Thoracic aorta (tissue), 2 donors: Measurements from ENCODE around the gene DHX36. TPM values are rescaled to one million over a fixed set of nuclear protein-coding genes. Genes with fewer than 3 reads are reported as not detected.

Source experiments
- ATAC-seq: fragments of 150-250 bp; one replicate; pipeline ENCODE4 v1.8.0; 2017; ENCODE audit warnings: low read depth; ENCODE audit not compliant: insufficient number of reproducible peaks, low FRiP score
- DNase-seq: peaks from one replicate; pipeline ENCODE4 v3.0.0-alpha.2; 2020; ENCODE audit warnings: low spot score
- H3K27ac ChIP-seq, 2 donors: fragments of 200-600 bp; sonication (generic); 1 replicate in 1 of 2; 2 replicates in 1 of 2; pipeline ENCODE4 v1.5.1; 2016; ENCODE audit warnings: mild to moderate bottlenecking in 2 of 2, moderate library complexity in 2 of 2
- H3K27me3 ChIP-seq: fragments of 200-600 bp; sonication (generic); replicated peaks from 2 replicates; pipeline ENCODE4 v1.6.0; 2016; ENCODE audit warnings: mild to moderate bottlenecking; ENCODE audit not compliant: insufficient read depth
- H3K36me3 ChIP-seq: fragments of 200-600 bp; sonication (generic); one replicate; pipeline ENCODE4 v1.5.1; 2016
- H3K4me1 ChIP-seq, 2 donors: fragments of 200-600 bp; sonication (generic); 1 replicate in 1 of 2; 2 replicates in 1 of 2; pipeline versions ENCODE4 v1.5.1 to v1.6.0; 2016; ENCODE audit warnings: low read depth in 2 of 2, mild to moderate bottlenecking in 1 of 2; ENCODE audit not compliant: control insufficient read depth in 1 of 2
- H3K4me3 ChIP-seq: fragments of 200-600 bp; sonication (generic); 2 replicates; pipeline ENCODE4 v1.5.1; 2016; ENCODE audit warnings: mild to moderate bottlenecking
- H3K9me3 ChIP-seq: fragments of 200-600 bp; sonication (generic); 2 replicates; pipeline ENCODE4 v1.5.1; 2016
- total RNA-seq, 2 donors: library from RNA; depleted of rRNA; stranded (reverse); fragments of >200 nt; gene quantifications; one replicate each; pipeline versions ENCODE4 v1.1.0 to v1.2.3, GENCODE V29; 2016
- TF ChIP-seq, protein P1 (sequence below): fragments of 200-600 bp; sonication (generic); IDR thresholded peaks from one replicate; pipeline ENCODE4 v1.5.1; 2019; ENCODE audit warnings: antibody characterized with exemption

Gene DHX36
- total RNA-seq, 2 donors from 2014 or later: 71.5 to 128 TPM

DNA sequence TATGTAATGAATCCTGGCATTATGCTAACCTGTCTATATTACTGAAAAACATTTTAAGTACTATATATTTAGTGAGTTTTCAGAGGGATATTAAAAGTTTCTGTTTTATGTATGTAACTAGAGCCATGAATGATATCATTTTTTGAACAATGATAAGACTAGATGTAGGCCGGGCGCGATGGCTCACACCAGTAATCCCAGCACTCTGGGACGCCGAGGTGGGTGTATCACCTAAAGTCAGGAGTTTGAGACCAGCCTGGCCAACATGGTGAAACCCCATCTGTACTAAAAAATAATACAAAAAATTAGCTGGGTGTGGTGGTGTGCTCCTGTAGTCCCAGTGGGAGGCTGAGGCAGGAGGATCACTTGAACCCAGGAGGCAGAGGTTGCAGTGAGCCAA, 34.1 kb downstream of the DHX36 start:
- no peaks in the 10 kb centered on the region for H3K4me1 ChIP-seq
- no peak for ATAC-seq
- TF ChIP-seq, protein P1, sequence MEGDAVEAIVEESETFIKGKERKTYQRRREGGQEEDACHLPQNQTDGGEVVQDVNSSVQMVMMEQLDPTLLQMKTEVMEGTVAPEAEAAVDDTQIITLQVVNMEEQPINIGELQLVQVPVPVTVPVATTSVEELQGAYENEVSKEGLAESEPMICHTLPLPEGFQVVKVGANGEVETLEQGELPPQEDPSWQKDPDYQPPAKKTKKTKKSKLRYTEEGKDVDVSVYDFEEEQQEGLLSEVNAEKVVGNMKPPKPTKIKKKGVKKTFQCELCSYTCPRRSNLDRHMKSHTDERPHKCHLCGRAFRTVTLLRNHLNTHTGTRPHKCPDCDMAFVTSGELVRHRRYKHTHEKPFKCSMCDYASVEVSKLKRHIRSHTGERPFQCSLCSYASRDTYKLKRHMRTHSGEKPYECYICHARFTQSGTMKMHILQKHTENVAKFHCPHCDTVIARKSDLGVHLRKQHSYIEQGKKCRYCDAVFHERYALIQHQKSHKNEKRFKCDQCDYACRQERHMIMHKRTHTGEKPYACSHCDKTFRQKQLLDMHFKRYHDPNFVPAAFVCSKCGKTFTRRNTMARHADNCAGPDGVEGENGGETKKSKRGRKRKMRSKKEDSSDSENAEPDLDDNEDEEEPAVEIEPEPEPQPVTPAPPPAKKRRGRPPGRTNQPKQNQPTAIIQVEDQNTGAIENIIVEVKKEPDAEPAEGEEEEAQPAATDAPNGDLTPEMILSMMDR: no peak
- peaks cover 24% of the 10 kb centered on the region for H3K36me3 ChIP-seq
- no peaks in the 10 kb centered on the region for H3K27me3 ChIP-seq
- no peak overlapping the region for H3K4me3 ChIP-seq
- DNase-seq: no peak
- no peaks in the 10 kb centered on the region for H3K9me3 ChIP-seq
- H3K27ac ChIP-seq: no peak overlapping the region

DNA sequence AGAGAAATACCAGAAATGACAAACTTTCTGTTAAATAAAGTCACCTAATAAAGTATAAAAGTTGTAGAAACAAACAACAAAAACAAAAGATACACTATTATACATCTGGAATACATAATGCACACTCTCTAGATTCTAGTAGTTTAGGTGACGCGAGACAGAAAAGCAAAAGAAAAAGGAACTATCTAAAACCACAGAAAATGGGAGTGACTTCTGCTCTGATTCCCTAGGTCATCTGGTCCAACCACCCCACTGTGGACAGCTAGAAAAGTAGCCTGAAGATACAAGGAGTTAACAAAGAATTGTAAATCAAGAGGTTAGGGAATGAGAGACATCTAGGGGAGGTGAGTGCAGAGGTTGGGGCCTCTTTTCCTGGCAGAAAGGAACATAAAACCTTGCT, 39.1 kb downstream of the DHX36 start:
- peaks cover 11% of the 10 kb centered on the region for H3K36me3 ChIP-seq
- no peak for ATAC-seq

DNA sequence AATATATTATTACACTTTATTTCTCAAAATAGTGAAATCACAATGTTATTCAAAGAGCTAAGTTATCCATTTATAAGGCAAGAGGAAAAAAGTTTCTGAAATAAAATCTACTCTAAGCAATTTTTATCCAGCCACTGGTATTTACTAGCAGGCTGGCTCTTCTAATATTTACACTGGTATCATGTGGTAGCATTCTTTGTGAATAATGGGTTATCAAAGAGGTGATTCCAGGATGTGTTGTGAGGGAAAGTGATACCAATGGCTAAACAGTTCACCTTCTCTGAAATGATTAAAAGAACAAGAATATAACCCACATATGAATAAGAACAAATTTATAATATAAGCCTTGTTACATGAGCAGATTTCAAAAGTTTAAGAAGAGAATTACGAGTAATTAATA, 44.1 kb downstream of the DHX36 start:
- no peaks in the 10 kb centered on the region for H3K27me3 ChIP-seq
- ATAC-seq: no peak
- H3K4me1 ChIP-seq: peaks cover 0 to 4% of the 10 kb centered on the region in 2 donors
- H3K4me3 ChIP-seq: no peak overlapping the region
- TF ChIP-seq, protein P1: no peak
- no peak overlapping the region for H3K27ac ChIP-seq
- no peaks in the 10 kb centered on the region for H3K9me3 ChIP-seq
- no peak for DNase-seq
- peaks cover 13% of the 10 kb centered on the region for H3K36me3 ChIP-seq

More for the DNA sequence above, 39.1 kb downstream of the DHX36 start:
- TF ChIP-seq, protein P1: no peak
- Histone ChIP-seq H3K4me1 (no peaks in the 10 kb centered on the region), H3K27ac (no peak overlapping the region), H3K4me3 (no peak overlapping the region), H3K27me3 (no peaks in the 10 kb centered on the region), H3K9me3 (no peaks in the 10 kb centered on the region)
- DNase-seq: no peak

DNA sequence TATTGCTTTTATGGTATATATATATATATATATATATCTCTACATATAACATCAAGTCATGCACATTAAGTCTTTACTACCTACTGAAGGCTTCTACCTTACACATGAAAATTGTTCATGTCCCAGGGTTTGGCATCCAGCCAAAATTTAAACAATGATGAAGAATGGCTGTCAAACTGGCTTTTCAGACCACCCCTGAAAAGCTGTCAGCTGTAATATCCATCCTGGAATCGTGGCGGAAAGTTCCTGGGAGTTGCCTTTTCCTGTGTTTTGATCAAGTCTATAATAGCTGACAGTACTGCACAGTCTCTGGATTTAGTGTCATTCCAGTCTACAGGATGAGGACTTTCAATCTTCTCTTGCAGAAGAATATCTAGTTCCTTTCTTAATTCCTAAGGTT, 48.3 kb downstream of the DHX36 start:
- Histone ChIP-seq H3K4me1 (peaks cover 0 to 12% of the 10 kb centered on the region in 2 donors), H3K27ac (no peak overlapping the region), H3K4me3 (no peak overlapping the region), H3K27me3 (no peaks in the 10 kb centered on the region), H3K36me3 (peaks cover 5% of the 10 kb centered on the region), H3K9me3 (no peaks in the 10 kb centered on the region)
- TF ChIP-seq, protein P1: no peak
- no peak for ATAC-seq
- DNase-seq: no peak

DNA sequence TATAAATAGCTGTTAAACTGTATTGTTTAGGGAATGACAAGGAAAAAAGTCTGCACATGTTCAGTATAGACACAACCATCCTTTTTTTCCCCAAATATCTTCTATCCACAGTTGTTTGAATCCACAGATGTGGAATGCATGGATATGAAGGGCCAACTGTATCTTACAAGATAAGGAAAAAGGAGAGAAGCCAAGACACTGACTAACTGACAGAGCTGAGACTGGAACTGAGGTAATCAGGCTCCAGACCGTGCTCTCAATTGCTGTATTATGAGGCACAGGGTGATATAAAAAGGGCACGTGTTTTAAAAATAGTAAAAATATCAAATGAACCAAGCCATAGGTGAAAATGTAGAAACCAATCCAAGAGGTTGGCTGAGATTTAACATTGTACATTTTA, 49.0 kb downstream of the DHX36 start:
- no peak for ATAC-seq
- H3K27me3 ChIP-seq: no peaks in the 10 kb centered on the region
- no peak for DNase-seq
- H3K4me1 ChIP-seq: peaks cover 0 to 12% of the 10 kb centered on the region in 2 donors
- H3K36me3 ChIP-seq: peaks cover 5% of the 10 kb centered on the region
- TF ChIP-seq, protein P1: no peak
- no peak overlapping the region for H3K4me3 ChIP-seq
- no peaks in the 10 kb centered on the region for H3K9me3 ChIP-seq
- no peak overlapping the region for H3K27ac ChIP-seq
